GM12878 (cell line): ENCODE results near the gene NF1. TPM values are rescaled to one million over a fixed set of nuclear protein-coding genes. Genes with fewer than 3 reads are reported as not detected.

Experiments used
- CHD1 ChIP-seq: IDR thresholded peaks from 2 replicates; pipeline ENCODE4 v1.6.1; 2012; ENCODE audit warnings: low read depth, low read length, improper control_type of control experiment
- CREB1 ChIP-seq: IDR thresholded peaks from 2 replicates; pipeline ENCODE4 v1.6.1; 2012; ENCODE audit warnings: low read depth, mild to moderate bottlenecking, inconsistent platforms
- EED ChIP-seq: sonication (generic); IDR thresholded peaks from 2 replicates; pipeline ENCODE4 v1.6.1; 2016; ENCODE audit warnings: antibody characterized with exemption, low read depth
- EGR1 ChIP-seq, 2 experiments: IDR thresholded peaks; 1 replicate in 1 of 2; 2 replicates in 1 of 2; pipeline ENCODE4 v1.6.1; 2011 to 2012; ENCODE audit warnings: low read depth in 2 of 2, low read length in 2 of 2, borderline replicate concordance in 1 of 2, mild to moderate bottlenecking in 1 of 2, moderate library complexity in 1 of 2
- EZH2 ChIP-seq: IDR thresholded peaks from 2 replicates; pipeline ENCODE4 v1.6.1; 2012; ENCODE audit warnings: low read depth, mild to moderate bottlenecking, control low read depth, inconsistent platforms, low read length, borderline replicate concordance; ENCODE audit not compliant: control insufficient read depth
- HDGF ChIP-seq: fragments of 450-650 bp; IDR thresholded peaks from 2 replicates; pipeline ENCODE4 v1.6.1; 2016; ENCODE audit warnings: antibody characterized with exemption
- LARP7 ChIP-seq: fragments of 450-650 bp; IDR thresholded peaks from 2 replicates; pipeline ENCODE4 v1.6.1; 2017; ENCODE audit warnings: mild to moderate bottlenecking
- MTA2 ChIP-seq: fragments of 450-650 bp; IDR thresholded peaks from 2 replicates; pipeline ENCODE4 v1.6.1; 2016; ENCODE audit warnings: low read depth, mild to moderate bottlenecking, moderate library complexity
- MYC ChIP-seq: IDR thresholded peaks from 2 replicates; pipeline ENCODE4 v1.6.1; 2011; ENCODE audit warnings: mild to moderate bottlenecking, low read length, moderate library complexity, inconsistent platforms; ENCODE audit not compliant: insufficient read depth, insufficient replicate concordance, insufficient read length, severe bottlenecking
- PAX8 ChIP-seq: fragments of 450-650 bp; IDR thresholded peaks from 2 replicates; pipeline ENCODE4 v1.6.1; 2017; ENCODE audit warnings: mild to moderate bottlenecking, moderate library complexity
- POLR2AphosphoS5 ChIP-seq: IDR thresholded peaks from 2 replicates; pipeline ENCODE4 v1.6.1; 2011; ENCODE audit warnings: mild to moderate bottlenecking, low read length, inconsistent platforms
- RCOR1 ChIP-seq: conservative IDR thresholded peaks from 2 replicates; pipeline ENCODE4 v1.6.1; 2012; ENCODE audit warnings: low read depth, low read length, improper control_type of control experiment
- RUNX3 ChIP-seq: IDR thresholded peaks from 2 replicates; pipeline ENCODE4 v1.6.1; 2012; ENCODE audit warnings: low read length, inconsistent platforms
- SIN3A ChIP-seq: IDR thresholded peaks from 2 replicates; pipeline ENCODE4 v1.6.1; 2012; ENCODE audit warnings: low read depth, low read length, improper control_type of control experiment
- SMAD1 ChIP-seq: fragments of 450-650 bp; IDR thresholded peaks from 2 replicates; pipeline ENCODE4 v1.6.1; 2018; ENCODE audit warnings: mild to moderate bottlenecking, low read depth; ENCODE audit not compliant: partially characterized antibody
- SPI1 ChIP-seq: IDR thresholded peaks from 2 replicates; pipeline ENCODE4 v1.6.1; 2011; ENCODE audit warnings: low read depth, mild to moderate bottlenecking, low read length, moderate library complexity, borderline replicate concordance; ENCODE audit not compliant: insufficient read depth
- WRNIP1 ChIP-seq: IDR thresholded peaks from 2 replicates; pipeline ENCODE4 v1.6.1; 2011; ENCODE audit warnings: low read depth, low read length, improper control_type of control experiment, borderline replicate concordance
- YY1 ChIP-seq: IDR thresholded peaks from 2 replicates; pipeline ENCODE4 v1.6.1; 2011; ENCODE audit warnings: low read depth, mild to moderate bottlenecking, low read length
- ZNF384 ChIP-seq: IDR thresholded peaks from 2 replicates; pipeline ENCODE4 v1.6.1; 2012; ENCODE audit warnings: low read depth, mild to moderate bottlenecking, low read length, improper control_type of control experiment, borderline replicate concordance
- polyA plus RNA-seq, 11 experiments: library from polyadenylated mRNA; depleted of rRNA in 4 of 11; unstranded in 6 of 11; stranded (reverse) in 5 of 11; fragments of >200 nt; fragmentation: Nextera tagmentation in 4 of 11; fragmentation: Illumina TruSeq in 1 of 11; extraction: Ambion mirVana in 4 of 11; extraction: Trizol in 1 of 11; gene quantifications; 1 replicate in 1 of 11; 2 replicates in 10 of 11; pipeline versions ENCODE4 v1.2.1 to v1.2.3, GENCODE V29; 2011 to 2016; ENCODE audit warnings: inconsistent platforms in 2 of 11, missing spikeins in 2 of 11, low read depth in 1 of 11
- total RNA-seq, 4 experiments: library from RNA; depleted of rRNA in 3 of 4; stranded (reverse); fragments of >200 nt in 3 of 4; fragmentation: Illumina TruSeq in 1 of 4; extraction: Trizol in 1 of 4; gene quantifications; 2 replicates each; pipeline versions ENCODE4 v1.2.1 to v1.2.3, GENCODE V29; 2013 to 2021
- TF ChIP-seq, protein P1 (sequence below): fragments of 450-650 bp; formaldehyde crosslinking; IDR thresholded peaks from 2 replicates; pipeline ENCODE4 v1.5.0; 2022; ENCODE audit warnings: mild to moderate bottlenecking, missing genetic modification characterization
- TF ChIP-seq, protein P2 (sequence below): fragments of 450-650 bp; IDR thresholded peaks from 2 replicates; pipeline ENCODE4 v1.6.1; 2017; ENCODE audit warnings: mild to moderate bottlenecking
- TF ChIP-seq, protein P3 (sequence below): IDR thresholded peaks from 2 replicates; pipeline ENCODE4 v1.6.1; 2012; ENCODE audit warnings: low read length, inconsistent platforms
- TF ChIP-seq, protein P4 (sequence below): IDR thresholded peaks from 2 replicates; pipeline ENCODE4 v1.6.1; 2011; ENCODE audit warnings: borderline replicate concordance, low read depth, mild to moderate bottlenecking, moderate library complexity, mixed read lengths, low read length; ENCODE audit not compliant: insufficient read depth; ENCODE audit errors: extremely low read length

NF1 gene
- total and polyA plus RNA-seq, 10 of the 15 experiments (the other 5 are each of a cell fraction or from before 2014, with no cell fraction given): 2.5 to 31.8 (median 16.6) TPM

DNA sequence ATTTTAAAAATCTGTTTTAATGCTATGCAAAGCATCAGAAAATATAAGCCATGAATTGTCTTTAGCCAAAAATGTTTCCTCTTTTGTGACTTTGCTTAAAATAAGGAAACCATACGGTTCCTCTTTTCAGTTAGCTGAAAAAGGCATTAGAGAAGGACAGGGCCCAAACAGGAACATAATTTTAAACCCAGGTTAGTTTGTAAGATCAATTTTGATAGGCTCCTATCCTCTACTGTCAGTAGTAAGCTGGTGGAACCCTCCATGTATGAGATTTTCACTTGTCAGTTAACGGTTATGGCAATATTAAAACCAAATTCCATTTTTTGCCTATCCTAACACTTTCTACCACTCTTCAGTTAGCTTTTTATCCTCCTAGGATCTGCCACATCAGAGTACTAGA lies 214.8 kb downstream of the NF1 start (continued):
- TF ChIP-seq, protein P1, sequence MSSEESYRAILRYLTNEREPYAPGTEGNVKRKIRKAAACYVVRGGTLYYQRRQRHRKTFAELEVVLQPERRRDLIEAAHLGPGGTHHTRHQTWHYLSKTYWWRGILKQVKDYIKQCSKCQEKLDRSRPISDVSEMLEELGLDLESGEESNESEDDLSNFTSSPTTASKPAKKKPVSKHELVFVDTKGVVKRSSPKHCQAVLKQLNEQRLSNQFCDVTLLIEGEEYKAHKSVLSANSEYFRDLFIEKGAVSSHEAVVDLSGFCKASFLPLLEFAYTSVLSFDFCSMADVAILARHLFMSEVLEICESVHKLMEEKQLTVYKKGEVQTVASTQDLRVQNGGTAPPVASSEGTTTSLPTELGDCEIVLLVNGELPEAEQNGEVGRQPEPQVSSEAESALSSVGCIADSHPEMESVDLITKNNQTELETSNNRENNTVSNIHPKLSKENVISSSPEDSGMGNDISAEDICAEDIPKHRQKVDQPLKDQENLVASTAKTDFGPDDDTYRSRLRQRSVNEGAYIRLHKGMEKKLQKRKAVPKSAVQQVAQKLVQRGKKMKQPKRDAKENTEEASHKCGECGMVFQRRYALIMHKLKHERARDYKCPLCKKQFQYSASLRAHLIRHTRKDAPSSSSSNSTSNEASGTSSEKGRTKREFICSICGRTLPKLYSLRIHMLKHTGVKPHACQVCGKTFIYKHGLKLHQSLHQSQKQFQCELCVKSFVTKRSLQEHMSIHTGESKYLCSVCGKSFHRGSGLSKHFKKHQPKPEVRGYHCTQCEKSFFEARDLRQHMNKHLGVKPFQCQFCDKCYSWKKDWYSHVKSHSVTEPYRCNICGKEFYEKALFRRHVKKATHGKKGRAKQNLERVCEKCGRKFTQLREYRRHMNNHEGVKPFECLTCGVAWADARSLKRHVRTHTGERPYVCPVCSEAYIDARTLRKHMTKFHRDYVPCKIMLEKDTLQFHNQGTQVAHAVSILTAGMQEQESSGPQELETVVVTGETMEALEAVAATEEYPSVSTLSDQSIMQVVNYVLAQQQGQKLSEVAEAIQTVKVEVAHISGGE (CRISPR knock-in tag): no peak
- no peak for TF ChIP-seq POLR2AphosphoS5
- TF ChIP-seq RUNX3: 0 out of 2 replicates have a peak, but pooled peaks have one; percentile 27
- no peak for TF ChIP-seq HDGF
- no peak for TF ChIP-seq EED
- no peak for TF ChIP-seq YY1
- TF ChIP-seq SIN3A: peak; percentile 40; the same call in 1 of the 2 replicates
- no peak for TF ChIP-seq RCOR1
- TF ChIP-seq SPI1: peak; percentile 93
- TF ChIP-seq SMAD1: no peak
- no peak for TF ChIP-seq MTA2
- TF ChIP-seq EZH2: no peak
- TF ChIP-seq, protein P2, sequence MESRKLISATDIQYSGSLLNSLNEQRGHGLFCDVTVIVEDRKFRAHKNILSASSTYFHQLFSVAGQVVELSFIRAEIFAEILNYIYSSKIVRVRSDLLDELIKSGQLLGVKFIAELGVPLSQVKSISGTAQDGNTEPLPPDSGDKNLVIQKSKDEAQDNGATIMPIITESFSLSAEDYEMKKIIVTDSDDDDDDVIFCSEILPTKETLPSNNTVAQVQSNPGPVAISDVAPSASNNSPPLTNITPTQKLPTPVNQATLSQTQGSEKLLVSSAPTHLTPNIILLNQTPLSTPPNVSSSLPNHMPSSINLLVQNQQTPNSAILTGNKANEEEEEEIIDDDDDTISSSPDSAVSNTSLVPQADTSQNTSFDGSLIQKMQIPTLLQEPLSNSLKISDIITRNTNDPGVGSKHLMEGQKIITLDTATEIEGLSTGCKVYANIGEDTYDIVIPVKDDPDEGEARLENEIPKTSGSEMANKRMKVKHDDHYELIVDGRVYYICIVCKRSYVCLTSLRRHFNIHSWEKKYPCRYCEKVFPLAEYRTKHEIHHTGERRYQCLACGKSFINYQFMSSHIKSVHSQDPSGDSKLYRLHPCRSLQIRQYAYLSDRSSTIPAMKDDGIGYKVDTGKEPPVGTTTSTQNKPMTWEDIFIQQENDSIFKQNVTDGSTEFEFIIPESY: no peak
- no peak; the same call in 1 of the 2 replicates for TF ChIP-seq CHD1
- no peak for TF ChIP-seq LARP7
- TF ChIP-seq, protein P3, sequence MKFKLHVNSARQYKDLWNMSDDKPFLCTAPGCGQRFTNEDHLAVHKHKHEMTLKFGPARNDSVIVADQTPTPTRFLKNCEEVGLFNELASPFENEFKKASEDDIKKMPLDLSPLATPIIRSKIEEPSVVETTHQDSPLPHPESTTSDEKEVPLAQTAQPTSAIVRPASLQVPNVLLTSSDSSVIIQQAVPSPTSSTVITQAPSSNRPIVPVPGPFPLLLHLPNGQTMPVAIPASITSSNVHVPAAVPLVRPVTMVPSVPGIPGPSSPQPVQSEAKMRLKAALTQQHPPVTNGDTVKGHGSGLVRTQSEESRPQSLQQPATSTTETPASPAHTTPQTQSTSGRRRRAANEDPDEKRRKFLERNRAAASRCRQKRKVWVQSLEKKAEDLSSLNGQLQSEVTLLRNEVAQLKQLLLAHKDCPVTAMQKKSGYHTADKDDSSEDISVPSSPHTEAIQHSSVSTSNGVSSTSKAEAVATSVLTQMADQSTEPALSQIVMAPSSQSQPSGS: no peak
- TF ChIP-seq MYC: no peak
- no peak for TF ChIP-seq PAX8
- TF ChIP-seq, protein P4, sequence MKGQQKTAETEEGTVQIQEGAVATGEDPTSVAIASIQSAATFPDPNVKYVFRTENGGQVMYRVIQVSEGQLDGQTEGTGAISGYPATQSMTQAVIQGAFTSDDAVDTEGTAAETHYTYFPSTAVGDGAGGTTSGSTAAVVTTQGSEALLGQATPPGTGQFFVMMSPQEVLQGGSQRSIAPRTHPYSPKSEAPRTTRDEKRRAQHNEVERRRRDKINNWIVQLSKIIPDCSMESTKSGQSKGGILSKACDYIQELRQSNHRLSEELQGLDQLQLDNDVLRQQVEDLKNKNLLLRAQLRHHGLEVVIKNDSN: no peak
- 0 out of 2 replicates have a peak, but pooled peaks have one; percentile 9 for TF ChIP-seq CREB1
- no peak for TF ChIP-seq EGR1 (IDR thresholded peaks at IDR 0.05; ENCODE audit: borderline replicate concordance in 1 of 2, low read depth in 2 of 2, low read length in 2 of 2)
- TF ChIP-seq WRNIP1: no peak
- no peak for TF ChIP-seq ZNF384
